Rectal smooth muscle tissue (tissue), 1 donor: ENCODE measurements around the gene DNAH8.

ENCODE experiments used
- H3K27ac ChIP-seq: one replicate; pipeline ENCODE4 v1.7.0; 2013; ENCODE audit warnings: low read depth, low read length, inconsistent platforms
- H3K27me3 ChIP-seq: one replicate; pipeline ENCODE4 v1.7.0; 2013; ENCODE audit warnings: low read length; ENCODE audit not compliant: control insufficient read depth, insufficient read depth
- H3K36me3 ChIP-seq: one replicate; pipeline ENCODE4 v1.7.0; 2013; ENCODE audit warnings: low read length; ENCODE audit not compliant: control insufficient read depth, insufficient read depth
- H3K4me1 ChIP-seq: one replicate; pipeline ENCODE4 v1.7.0; 2013; ENCODE audit warnings: low read length; ENCODE audit not compliant: control insufficient read depth, insufficient read depth
- H3K4me3 ChIP-seq: one replicate; pipeline ENCODE4 v1.7.0; 2013; ENCODE audit warnings: low read length
- H3K9ac ChIP-seq: one replicate; pipeline ENCODE4 v1.7.0; 2013; ENCODE audit warnings: low read length

DNAH8 gene

DNA sequence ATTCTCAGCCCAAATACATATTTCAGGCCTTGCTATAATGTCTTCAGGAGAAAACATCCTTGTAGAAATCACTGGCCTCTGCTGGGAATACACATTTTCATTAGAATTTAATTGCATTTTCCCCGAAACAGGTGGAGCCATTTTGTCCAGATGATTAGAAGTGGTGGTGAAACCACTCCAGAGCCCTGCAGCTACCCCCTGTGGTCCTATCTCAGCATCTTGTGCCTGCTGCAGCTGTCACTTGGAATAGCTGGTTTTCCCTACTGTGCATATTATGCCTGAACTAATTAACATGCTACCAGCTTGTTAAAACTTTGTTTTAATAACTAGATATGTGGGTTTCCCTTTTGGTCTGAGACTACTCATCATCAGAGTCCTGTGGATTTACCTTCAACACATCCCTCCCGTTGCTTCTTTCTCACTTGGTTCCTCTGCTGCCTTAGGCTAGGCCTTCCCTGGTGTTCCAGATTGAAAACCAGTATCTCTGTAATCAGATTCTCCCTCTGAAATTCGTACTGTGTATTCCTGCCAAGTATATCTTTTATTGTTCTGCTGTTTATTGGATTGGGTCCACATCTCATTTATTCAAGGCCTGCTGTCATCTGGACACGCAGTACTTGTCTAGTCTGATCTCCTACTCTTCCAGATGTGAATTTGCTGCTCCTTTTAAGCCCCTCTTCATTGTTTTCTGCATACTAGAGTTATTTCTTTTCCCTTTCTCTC lies 15.2 kb downstream of the DNAH8 start:
- H3K4me1 ChIP-seq: peaks cover 4% of the 10 kb centered on the region
- no peaks in the 10 kb centered on the region for H3K27me3 ChIP-seq
- H3K9ac ChIP-seq: no peak overlapping the region
- no peak overlapping the region for H3K4me3 ChIP-seq
- H3K36me3 ChIP-seq: no peaks in the 10 kb centered on the region
- H3K27ac ChIP-seq: no peak overlapping the region

GRCh38 chr6:38736951-38737350 lies 21.8 kb downstream of the DNAH8 start:
- no peak overlapping the region for H3K27ac ChIP-seq
- H3K27me3 ChIP-seq: no peaks in the 10 kb centered on the region
- H3K36me3 ChIP-seq: no peaks in the 10 kb centered on the region
- H3K4me3 ChIP-seq: no peak overlapping the region
- H3K4me1 ChIP-seq: no peaks in the 10 kb centered on the region
- no peak overlapping the region for H3K9ac ChIP-seq

GRCh38 chr6:38738261-38738660 lies 23.1 kb downstream of the DNAH8 start:
- no peak overlapping the region for H3K27ac ChIP-seq
- H3K4me3 ChIP-seq: no peak overlapping the region
- no peaks in the 10 kb centered on the region for H3K27me3 ChIP-seq

DNA sequence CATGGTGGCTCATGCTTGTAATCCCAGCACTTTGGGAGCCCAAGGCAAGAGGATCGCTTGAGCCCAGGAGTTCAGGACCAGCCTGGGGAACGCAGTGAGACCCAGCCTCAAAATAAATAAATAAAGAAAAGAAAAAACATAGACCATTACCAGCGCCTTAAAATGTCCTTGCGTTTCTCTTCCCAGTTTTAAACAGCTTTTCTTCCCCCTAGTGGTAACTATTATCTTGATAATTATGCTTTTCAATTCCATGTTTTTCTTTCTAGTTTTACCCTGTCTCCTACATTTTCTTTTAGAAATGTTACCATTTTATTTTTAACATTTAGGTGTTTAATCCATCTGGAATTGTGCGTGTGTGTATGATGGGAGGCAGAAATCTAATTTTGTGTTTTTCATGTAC lies 24.4 kb downstream of the DNAH8 start:
- Histone ChIP-seq H3K9ac (no peak overlapping the region), H3K4me3 (no peak overlapping the region), H3K27me3 (no peaks in the 10 kb centered on the region), H3K4me1 (no peaks in the 10 kb centered on the region), H3K27ac (no peak overlapping the region), H3K36me3 (no peaks in the 10 kb centered on the region)

More at GRCh38 chr6:38738261-38738660, 23.1 kb downstream of the DNAH8 start:
- Histone ChIP-seq H3K36me3 (no peaks in the 10 kb centered on the region), H3K4me1 (no peaks in the 10 kb centered on the region), H3K9ac (no peak overlapping the region)

GRCh38 chr6:38749473-38749872 lies 34.4 kb downstream of the DNAH8 start:
- Histone ChIP-seq H3K27me3 (no peaks in the 10 kb centered on the region), H3K36me3 (no peaks in the 10 kb centered on the region), H3K4me1 (no peaks in the 10 kb centered on the region), H3K9ac (no peak overlapping the region), H3K27ac (no peak overlapping the region), H3K4me3 (no peak overlapping the region)

- Histone ChIP-seq H3K27me3 (no peaks in the 10 kb centered on the region), H3K4me1 (no peaks in the 10 kb centered on the region), H3K4me3 (no peak overlapping the region)
These were observed 36.0 kb downstream of the DNAH8 start for GRCh38 chr6:38750968-38751615.

DNA sequence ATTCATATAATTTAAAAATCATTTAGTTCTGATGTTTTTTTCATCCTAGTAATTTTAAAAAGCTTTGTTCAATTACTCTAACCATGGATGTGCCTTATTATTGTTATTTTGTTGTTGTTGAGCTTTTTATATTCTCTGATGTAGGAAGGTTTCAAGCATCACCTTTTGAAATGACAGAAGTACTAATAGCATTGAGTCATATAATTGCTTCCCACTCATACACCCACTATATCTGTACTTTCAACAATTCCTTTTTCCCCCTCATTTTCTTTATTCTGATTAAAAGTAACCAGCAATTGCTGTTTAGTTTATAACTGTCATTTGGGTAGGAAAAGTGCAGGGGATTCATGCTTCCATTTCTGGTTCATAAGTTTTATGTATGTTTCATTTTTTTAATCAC lies 38.6 kb downstream of the DNAH8 start:
- H3K4me1 ChIP-seq: no peaks in the 10 kb centered on the region
- no peak overlapping the region for H3K9ac ChIP-seq
- no peak overlapping the region for H3K27ac ChIP-seq
- no peak overlapping the region for H3K4me3 ChIP-seq
- no peaks in the 10 kb centered on the region for H3K36me3 ChIP-seq
- H3K27me3 ChIP-seq: no peaks in the 10 kb centered on the region

More at GRCh38 chr6:38750968-38751615, 36.0 kb downstream of the DNAH8 start:
- H3K36me3 ChIP-seq: no peaks in the 10 kb centered on the region
- H3K9ac ChIP-seq: no peak overlapping the region
- no peak overlapping the region for H3K27ac ChIP-seq

GRCh38 chr6:38755207-38755606 lies 40.1 kb downstream of the DNAH8 start:
- Histone ChIP-seq H3K27me3 (no peaks in the 10 kb centered on the region), H3K27ac (no peak overlapping the region), H3K36me3 (no peaks in the 10 kb centered on the region), H3K4me3 (no peak overlapping the region), H3K9ac (no peak overlapping the region), H3K4me1 (no peaks in the 10 kb centered on the region)

DNA sequence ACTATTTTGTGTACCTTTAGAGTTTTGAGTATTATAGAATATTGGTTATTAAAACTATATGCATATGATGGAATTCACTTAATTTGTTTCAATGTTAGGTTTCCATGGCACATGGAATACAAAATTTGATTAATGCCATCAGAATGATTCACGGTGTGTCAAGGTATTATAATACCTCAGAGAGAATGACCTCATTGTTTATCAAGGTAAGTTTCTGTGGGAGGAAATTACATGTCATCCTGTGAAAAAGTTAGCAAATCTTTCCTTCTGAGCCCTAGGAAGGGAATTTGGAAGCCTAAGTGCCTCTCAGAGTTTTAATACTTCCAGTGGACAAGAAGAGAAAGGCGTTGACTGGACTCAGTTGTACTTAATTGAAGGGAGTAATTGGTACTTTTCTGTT lies 40.8 kb downstream of the DNAH8 start:
- no peak overlapping the region for H3K4me3 ChIP-seq
- no peaks in the 10 kb centered on the region for H3K36me3 ChIP-seq
- H3K27me3 ChIP-seq: no peaks in the 10 kb centered on the region
- H3K9ac ChIP-seq: no peak overlapping the region
- no peak overlapping the region for H3K27ac ChIP-seq
- H3K4me1 ChIP-seq: no peaks in the 10 kb centered on the region

- no peaks in the 10 kb centered on the region for H3K36me3 ChIP-seq
- H3K27me3 ChIP-seq: no peaks in the 10 kb centered on the region
- no peak overlapping the region for H3K27ac ChIP-seq
- H3K4me1 ChIP-seq: peaks cover 5% of the 10 kb centered on the region
- H3K4me3 ChIP-seq: no peak overlapping the region
- H3K9ac ChIP-seq: no peak overlapping the region
These were observed 45.0 kb downstream of the DNAH8 start for GRCh38 chr6:38760097-38760496.

- H3K9ac ChIP-seq: no peak overlapping the region
- no peak overlapping the region for H3K27ac ChIP-seq
- H3K4me1 ChIP-seq: peaks cover 5% of the 10 kb centered on the region
- no peaks in the 10 kb centered on the region for H3K36me3 ChIP-seq
- H3K27me3 ChIP-seq: no peaks in the 10 kb centered on the region
- H3K4me3 ChIP-seq: no peak overlapping the region
These were observed 47.7 kb downstream of the DNAH8 start for GRCh38 chr6:38762848-38763247.

- Histone ChIP-seq H3K27me3 (no peaks in the 10 kb centered on the region), H3K4me1 (peaks cover 5% of the 10 kb centered on the region), H3K36me3 (no peaks in the 10 kb centered on the region), H3K27ac (no peak overlapping the region), H3K9ac (no peak overlapping the region), H3K4me3 (no peak overlapping the region)
These were observed 52.4 kb downstream of the DNAH8 start for GRCh38 chr6:38767560-38767959.

DNA sequence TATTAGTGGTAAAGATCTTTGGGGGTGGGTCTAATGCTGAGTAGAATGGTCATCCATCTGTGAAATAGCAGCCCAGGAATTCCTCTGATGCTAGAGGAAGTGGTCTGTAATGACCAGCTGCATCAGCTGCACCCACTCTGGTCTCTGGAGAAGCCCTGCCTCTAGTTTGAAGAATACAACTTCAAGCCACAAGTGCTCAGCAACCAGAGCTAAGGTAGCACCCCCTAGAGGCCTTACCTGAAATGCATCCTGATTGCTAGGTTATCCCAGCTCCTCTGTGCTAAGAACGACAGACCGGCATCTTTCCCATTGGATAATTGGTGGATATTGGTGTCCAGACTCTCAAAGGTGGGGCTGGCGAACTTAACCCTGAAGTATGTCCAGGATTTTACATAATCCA lies 58.2 kb downstream of the DNAH8 start:
- no peak overlapping the region for H3K9ac ChIP-seq
- H3K27ac ChIP-seq: no peak overlapping the region
- no peaks in the 10 kb centered on the region for H3K4me1 ChIP-seq
- no peaks in the 10 kb centered on the region for H3K36me3 ChIP-seq
- H3K4me3 ChIP-seq: no peak overlapping the region
- H3K27me3 ChIP-seq: no peaks in the 10 kb centered on the region
